Fibroblast of skin of right quadriceps (primary cell): ENCODE measurements around the gene ZNF668.

Source experiments
- DNase-seq: peaks from one replicate; pipeline ENCODE4 v3.0.0-alpha.2; 2013

The ZNF668 gene

GRCh38 chr16:31081428-31082351 is 7.7 kb upstream of the ZNF668 start:
- no peak for DNase-seq

- DNase-seq = no peak
These were observed 6.8 kb upstream of the ZNF668 start for GRCh38 chr16:31080756-31081419.

GRCh38 chr16:31080035-31080629 is 6.1 kb upstream of the ZNF668 start:
- DNase-seq = no peak

GRCh38 chr16:31079342-31079944 is 5.4 kb upstream of the ZNF668 start:
- no peak for DNase-seq

- DNase-seq = no peak
These were observed 4.7 kb upstream of the ZNF668 start for GRCh38 chr16:31078597-31079341.

- no peak for DNase-seq
These were observed 3.8 kb upstream of the ZNF668 start for GRCh38 chr16:31077592-31078396.

GRCh38 chr16:31077024-31077423 is 3.0 kb upstream of the ZNF668 start:
- no peak for DNase-seq

GRCh38 chr16:31076319-31076718 is 2.3 kb upstream of the ZNF668 start:
- DNase-seq = no peak

GRCh38 chr16:31074814-31075183 is 759 bp upstream of the ZNF668 start:
- DNase-seq = no peak

- DNase-seq = peak; percentile 90
These were observed 684 bp downstream of the ZNF668 start for GRCh38 chr16:31073142-31073969.

GRCh38 chr16:31072540-31073141 is 1.4 kb downstream of the ZNF668 start:
- peak; percentile 37 for DNase-seq

- peak; percentile 91 for DNase-seq
These were observed 2.2 kb downstream of the ZNF668 start for GRCh38 chr16:31071861-31072260.

- no peak for DNase-seq
These were observed 6.7 kb downstream of the ZNF668 start for GRCh38 chr16:31067342-31067741.

GRCh38 chr16:31064882-31065461 is 9.1 kb downstream of the ZNF668 start:
- peak; percentile 93 for DNase-seq

GRCh38 chr16:31063843-31064611 is 10.0 kb downstream of the ZNF668 start:
- no peak for DNase-seq

- no peak for DNase-seq
These were observed 10.6 kb downstream of the ZNF668 start for GRCh38 chr16:31063495-31063842.

GRCh38 chr16:31061813-31062440 is 12.1 kb downstream of the ZNF668 start:
- no peak for DNase-seq

- no peak for DNase-seq
These were observed 12.8 kb downstream of the ZNF668 start for GRCh38 chr16:31061126-31061812.
